ENCODE data around the gene PRPF19. TPM values are rescaled to one million over a fixed set of nuclear protein-coding genes. Genes with fewer than 3 reads are reported as not detected.

PRPF19 gene
- total RNA-seq, 2 donors from 2014 or later = 47.6 to 50.9 TPM

- DNase-seq (ENCODE audit: low spot score) = no peak
- intact Hi-C loops (cut with DNase I) = loop anchor here in 1 of 2 donors (10.0 kb wide), 1 partner anchor 198 kb away; no protein-coding TSS in a partner anchor
Measured at GRCh38 chr11:60926500-60926899, 20.1 kb upstream of the PRPF19 start.

DNA sequence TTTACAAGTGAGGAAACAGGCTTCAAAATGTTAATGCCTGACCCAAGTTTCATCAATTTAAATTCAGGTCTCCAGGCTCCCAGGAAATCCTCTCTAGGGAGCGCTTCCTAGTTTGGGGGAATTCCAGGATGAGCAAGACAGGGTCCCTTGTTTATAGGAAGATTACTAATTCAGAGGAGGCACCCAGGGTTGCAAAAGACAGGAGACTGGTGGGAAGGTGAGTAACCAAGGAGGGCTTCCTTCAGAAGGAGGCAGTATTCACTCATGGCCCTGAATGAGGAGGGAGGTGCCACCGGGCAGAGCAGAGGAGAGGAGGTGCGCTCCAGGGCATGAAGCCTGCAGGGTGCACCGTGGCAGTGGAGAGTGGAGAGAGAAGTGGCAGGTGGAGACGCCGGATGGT, 19.5 kb upstream of the PRPF19 start:
- intact Hi-C loops (cut with DNase I) = loop anchor here in 1 of 2 donors (10.0 kb wide), 1 partner anchor 199 kb away; no protein-coding TSS in a partner anchor
- no peak for DNase-seq (ENCODE audit: low spot score)

GRCh38 chr11:60924906-60925853, 18.8 kb upstream of the PRPF19 start:
- intact Hi-C loops (cut with DNase I) = loop anchor here in 1 of 2 donors (10.0 kb wide), 1 partner anchor 200 kb away; no protein-coding TSS in a partner anchor
- no peak for DNase-seq (ENCODE audit: low spot score)

DNA sequence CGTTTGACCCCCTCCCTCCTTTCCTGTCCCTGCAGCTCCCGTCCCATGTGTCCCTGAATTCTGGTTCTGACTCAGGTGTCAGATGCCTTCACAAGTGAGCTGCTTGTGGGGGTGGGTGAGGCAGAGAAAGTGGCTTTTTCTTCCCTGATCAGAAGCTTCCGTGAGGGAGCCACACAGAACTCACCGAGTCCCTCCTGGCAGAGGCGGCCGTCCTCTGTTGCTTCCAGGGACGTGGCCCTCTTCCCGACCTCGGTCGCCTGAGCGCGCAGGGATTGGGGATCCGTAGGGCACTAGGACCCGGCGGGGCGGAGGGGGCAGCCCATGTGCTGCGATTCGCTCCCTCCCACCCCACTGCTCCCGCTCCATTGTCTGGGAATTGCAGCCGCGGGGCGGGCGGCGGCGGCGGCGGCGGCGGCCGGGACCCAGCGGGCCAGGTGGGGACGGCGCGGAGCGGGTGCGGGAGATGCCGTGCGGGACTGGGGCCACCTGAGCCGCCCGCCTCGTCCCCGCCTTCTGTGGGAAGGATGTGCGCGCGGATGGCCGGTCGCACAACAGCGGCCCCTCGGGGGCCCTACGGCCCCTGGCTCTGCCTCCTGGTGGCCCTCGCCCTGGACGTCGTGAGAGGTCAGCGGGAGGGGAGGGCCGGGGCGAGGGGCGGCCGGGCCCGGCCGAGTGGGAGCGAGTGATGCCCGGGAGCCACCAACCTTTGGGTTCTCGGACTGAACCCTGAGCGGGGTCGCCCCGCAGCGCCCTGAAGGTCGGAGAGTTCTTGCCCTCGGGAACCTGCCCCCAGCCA, 17.9 kb upstream of the PRPF19 start, which contains the start of gene TMEM132A:
TSS of gene TMEM132A (plus strand) at position 351 of the 796 bp plus-strand sequence. CDS start at position 525, 174 bp downstream.
- intact Hi-C loops (cut with DNase I) = loop anchor here in 1 of 2 donors (10.0 kb wide), 1 partner anchor 200 kb away; no protein-coding TSS in a partner anchor
- DNase-seq (ENCODE audit: low spot score) = peak; percentile 88

- intact Hi-C loops (cut with DNase I) = loop anchor here in 1 of 2 donors (10.0 kb wide), 1 partner anchor 201 kb away; no protein-coding TSS in a partner anchor
- DNase-seq (ENCODE audit: low spot score) = no peak
Measured at GRCh38 chr11:60923800-60924109, 17.4 kb upstream of the PRPF19 start.

DNA sequence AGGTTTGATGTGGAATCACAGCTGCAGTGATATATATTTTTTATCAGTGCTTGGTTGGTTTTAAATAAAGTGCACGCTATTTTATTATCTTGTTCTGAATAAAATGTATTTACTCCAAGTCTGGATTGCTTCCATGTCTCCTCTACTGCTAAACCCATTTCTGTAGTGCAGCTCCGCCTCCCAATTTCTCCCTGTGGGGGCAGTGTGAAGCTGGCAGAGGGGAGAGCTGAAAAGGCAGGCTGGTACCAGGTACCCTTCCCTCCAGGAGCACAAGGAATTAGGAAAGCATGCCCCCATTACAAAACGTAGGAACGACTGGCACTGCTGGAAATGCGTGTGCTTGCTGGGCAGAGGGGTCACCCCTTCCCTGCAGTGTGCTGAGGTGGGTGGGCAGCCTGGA, 16.9 kb upstream of the PRPF19 start:
- intact Hi-C loops (cut with DNase I) = loop anchor here in 1 of 2 donors (10.0 kb wide), 1 partner anchor 201 kb away; no protein-coding TSS in a partner anchor
- no peak for DNase-seq (ENCODE audit: low spot score)

DNA sequence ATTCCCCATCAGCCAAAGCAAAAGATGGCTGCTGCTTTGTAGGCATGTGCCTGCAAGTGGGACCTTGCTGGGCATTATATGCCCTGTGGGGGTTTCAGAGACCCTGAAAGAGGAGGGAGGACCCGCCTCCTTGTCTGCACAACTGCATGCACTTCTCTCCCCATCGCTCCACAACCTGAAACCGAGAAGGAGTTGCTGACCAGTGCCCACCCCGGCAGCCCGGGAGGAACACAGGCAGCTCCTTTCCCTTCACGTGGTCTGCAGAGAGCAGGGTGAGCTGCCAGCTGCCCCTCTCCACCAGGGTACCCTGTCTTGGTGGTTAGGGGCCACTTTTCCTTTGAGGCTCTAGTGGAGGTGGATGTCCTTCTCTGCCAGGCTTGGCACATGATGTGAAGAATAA, 16.5 kb upstream of the PRPF19 start:
- intact Hi-C loops (cut with DNase I) = loop anchor here in 1 of 2 donors (10.0 kb wide), 1 partner anchor 202 kb away; no protein-coding TSS in a partner anchor
- no peak for DNase-seq (ENCODE audit: low spot score)

DNA sequence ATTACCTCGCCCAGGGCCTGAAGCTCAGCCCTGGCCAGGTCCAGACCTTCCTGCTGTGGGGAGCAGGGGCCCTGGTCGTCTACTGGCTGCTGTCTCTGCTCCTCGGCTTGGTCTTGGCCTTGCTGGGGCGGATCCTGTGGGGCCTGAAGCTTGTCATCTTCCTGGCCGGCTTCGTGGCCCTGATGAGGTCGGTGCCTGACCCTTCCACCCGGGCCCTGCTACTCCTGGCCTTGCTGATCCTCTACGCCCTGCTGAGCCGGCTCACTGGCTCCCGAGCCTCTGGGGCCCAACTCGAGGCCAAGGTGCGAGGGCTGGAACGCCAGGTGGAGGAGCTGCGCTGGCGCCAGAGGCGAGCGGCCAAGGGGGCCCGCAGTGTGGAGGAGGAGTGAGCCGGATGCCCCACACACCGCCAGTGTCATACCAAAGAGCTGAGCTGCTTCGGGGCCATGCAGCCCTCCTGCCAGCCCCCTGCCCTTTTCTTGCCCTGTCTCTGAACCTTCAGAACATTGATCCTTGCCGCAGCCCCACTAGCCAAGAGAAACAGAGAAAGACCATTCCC, 15.5 kb upstream of the PRPF19 start:
- intact Hi-C loops (cut with DNase I) = loop anchor here (1.0 to 10.0 kb wide), 2 partner anchors 203 to 226 kb away; no protein-coding TSS in a partner anchor
- DNase-seq (ENCODE audit: low spot score) = no peak

DNA sequence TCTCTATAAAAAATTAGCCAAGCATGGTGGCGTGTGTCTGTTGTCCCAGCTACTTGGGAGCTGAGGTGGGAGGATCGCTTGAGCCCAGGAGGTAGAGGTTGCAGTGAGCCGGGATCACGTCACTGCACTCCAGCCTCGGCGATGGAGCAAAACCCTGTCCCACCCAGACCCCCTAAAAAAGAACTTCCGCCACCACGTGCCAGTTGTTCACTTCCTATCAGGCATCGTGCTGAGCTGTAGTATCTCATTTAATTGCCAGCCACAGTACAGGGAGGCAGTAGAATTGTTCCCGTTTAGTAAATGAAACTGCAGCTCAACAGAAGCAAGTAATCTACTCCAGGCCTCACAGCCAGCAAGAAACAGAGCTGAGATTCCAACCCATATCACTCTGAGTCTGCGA, 14.9 kb upstream of the PRPF19 start:
- DNase-seq (ENCODE audit: low spot score) = no peak
- intact Hi-C loops (cut with DNase I) = loop anchor here (1.0 to 10.0 kb wide), 2 partner anchors 204 to 227 kb away; no protein-coding TSS in a partner anchor

DNA sequence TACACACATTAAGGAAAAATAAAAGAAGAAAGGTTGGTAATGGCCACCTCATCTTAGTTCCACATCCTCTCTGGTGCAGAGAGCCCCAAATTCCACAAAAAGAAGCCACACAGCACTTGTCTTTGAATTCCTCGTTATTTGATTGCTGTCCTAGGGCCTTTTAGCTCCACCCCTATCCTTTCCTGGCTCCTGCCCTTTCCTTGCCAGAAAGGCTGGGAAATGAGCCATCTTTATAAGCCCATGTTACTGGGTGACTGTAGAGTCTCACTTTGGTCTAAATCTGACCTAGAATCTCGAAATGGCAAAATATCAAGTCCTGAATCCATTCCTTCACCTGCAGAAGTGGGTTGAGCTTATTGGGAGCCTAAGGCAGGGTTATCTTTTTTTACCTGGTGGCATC, 13.6 kb upstream of the PRPF19 start:
- no peak for DNase-seq (ENCODE audit: low spot score)
- intact Hi-C loops (cut with DNase I) = loop anchor here in 1 of 2 donors (10.0 kb wide), 1 partner anchor 205 kb away; no protein-coding TSS in a partner anchor

GRCh38 chr11:60919320-60919719, 12.9 kb upstream of the PRPF19 start:
- no peak for DNase-seq (ENCODE audit: low spot score)
- intact Hi-C loops (cut with DNase I) = no loop called here

DNA sequence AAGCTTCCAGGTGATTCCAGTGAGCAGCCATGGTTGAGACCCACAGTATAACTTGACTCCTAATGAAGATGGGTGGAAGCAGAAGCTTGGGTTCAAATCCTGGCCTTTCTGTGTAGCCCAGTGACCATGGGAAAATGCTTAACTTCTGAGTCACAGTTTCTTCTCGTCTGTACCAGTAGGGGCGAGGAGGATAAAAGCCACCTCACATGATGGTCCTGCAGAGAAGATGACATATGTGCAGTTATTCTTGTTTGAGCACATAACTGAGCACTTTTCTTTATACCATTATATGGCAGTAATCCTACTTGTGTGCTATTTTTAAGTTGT, 12.5 kb upstream of the PRPF19 start:
- intact Hi-C loops (cut with DNase I) = no loop called here
- no peak for DNase-seq (ENCODE audit: low spot score)

DNA sequence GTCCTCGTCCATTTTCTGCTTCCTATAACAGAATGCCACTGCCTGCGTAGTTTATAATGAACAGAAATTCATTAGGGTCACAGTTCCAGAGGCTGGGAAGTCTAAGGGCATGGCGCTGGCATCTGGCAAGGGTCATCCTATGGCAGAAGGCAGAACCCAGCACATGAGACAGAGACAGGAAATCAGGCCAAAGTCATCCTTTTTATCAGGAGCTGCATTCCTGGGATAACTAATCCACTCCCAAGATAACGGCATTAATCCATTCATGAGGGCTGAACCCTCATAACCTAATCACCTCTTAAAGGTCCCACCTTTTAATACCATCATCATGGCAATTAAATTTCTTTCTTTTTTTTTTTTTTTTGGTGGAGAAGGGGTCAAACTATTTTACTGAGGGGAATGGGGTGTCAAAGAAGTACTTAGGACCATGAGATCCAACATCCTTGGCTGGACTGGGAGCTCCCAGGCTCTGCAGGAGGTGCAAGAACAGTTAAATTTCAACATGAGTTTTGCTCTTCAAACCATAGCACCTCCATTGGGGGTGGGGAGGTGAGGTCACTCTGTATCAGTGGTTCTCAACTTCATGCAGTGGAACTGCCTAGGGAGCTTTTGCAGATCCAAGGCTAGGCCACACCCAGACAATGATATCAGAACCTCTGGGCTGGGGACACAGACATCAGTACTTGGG, 12.0 kb upstream of the PRPF19 start:
- DNase-seq (ENCODE audit: low spot score) = no peak
- intact Hi-C loops (cut with DNase I) = no loop called here

- intact Hi-C loops (cut with DNase I) = no loop called here
Measured at GRCh38 chr11:60917267-60917666, 10.9 kb upstream of the PRPF19 start.

GRCh38 chr11:60916669-60917206, 10.4 kb upstream of the PRPF19 start:
- DNase-seq (ENCODE audit: low spot score) = no peak
- intact Hi-C loops (cut with DNase I) = no loop called here

More at GRCh38 chr11:60917267-60917666, 10.9 kb upstream of the PRPF19 start:
- no peak for DNase-seq (ENCODE audit: low spot score)

DNA sequence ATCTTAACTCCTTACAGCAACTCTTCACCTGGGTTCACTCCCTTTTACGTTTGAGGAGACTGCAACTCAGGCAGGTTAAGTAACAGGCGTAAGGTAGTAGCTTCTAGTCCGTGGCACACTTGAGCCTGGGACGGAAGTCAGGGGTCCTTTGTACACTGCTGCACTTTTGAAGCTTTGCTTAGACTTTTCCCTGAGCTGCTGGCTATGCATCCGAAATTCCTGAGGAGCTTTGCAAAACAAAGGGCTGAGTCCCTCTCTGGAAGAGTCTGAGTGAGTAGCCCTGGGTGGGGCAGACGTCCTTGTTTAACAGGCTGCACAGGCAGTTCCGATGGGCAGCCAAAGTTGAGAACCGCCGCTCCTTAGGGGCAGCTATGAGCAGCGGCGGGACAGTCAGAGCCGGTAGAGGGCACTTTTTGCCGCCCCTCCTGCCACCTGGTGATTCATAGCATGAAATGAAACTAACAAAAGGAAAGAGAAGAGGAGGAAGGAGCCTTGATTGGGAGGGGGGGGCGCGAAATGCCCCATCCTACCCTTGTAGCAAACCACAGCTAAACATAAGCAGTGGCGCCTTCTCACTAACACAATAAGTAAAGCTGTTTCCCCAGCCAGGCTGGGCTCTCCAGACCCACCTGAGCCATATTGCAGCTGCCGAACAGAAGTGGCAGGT, 9.0 kb upstream of the PRPF19 start:
- intact Hi-C loops (cut with DNase I) = no loop called here
- peak; percentile 89 for DNase-seq (ENCODE audit: low spot score)

GRCh38 chr11:60914633-60915247, 8.4 kb upstream of the PRPF19 start:
- DNase-seq (ENCODE audit: low spot score) = peak; percentile 86
- intact Hi-C loops (cut with DNase I) = no loop called here
